NCI-H2107 (cell line): ENCODE data around the gene CACNA1C.

Experiments used
- DNase-seq: peaks from one replicate; lab custom pipeline; 2025; lab: John Stamatoyannopoulos, UW

Gene CACNA1C

DNA sequence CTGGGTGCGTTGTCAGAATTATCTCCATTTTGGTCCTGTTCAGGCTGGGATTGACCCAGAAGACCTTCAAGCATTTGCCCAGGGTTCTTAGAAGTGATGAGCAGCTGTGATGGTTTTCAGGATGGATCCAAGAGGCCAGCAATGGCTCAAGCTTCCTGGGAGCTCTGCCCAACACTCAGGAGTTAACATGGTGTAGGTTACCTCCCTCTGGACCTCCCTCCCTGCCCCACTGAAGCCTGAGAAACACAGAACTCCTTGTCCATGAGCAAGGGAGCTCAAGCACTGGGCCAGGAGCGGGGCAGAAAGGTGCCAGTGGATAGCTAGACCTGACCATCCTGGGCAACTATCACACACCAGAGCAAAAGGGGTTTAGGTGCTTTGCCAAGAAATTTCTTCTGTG is 593.6 kb downstream of the CACNA1C start:
- DNase-seq = no peak

- no peak for DNase-seq
Measured at GRCh38 chr12:2647186-2647585, 594.4 kb downstream of the CACNA1C start.

- DNase-seq = no peak
Measured at GRCh38 chr12:2648406-2648805, 595.6 kb downstream of the CACNA1C start.

DNA sequence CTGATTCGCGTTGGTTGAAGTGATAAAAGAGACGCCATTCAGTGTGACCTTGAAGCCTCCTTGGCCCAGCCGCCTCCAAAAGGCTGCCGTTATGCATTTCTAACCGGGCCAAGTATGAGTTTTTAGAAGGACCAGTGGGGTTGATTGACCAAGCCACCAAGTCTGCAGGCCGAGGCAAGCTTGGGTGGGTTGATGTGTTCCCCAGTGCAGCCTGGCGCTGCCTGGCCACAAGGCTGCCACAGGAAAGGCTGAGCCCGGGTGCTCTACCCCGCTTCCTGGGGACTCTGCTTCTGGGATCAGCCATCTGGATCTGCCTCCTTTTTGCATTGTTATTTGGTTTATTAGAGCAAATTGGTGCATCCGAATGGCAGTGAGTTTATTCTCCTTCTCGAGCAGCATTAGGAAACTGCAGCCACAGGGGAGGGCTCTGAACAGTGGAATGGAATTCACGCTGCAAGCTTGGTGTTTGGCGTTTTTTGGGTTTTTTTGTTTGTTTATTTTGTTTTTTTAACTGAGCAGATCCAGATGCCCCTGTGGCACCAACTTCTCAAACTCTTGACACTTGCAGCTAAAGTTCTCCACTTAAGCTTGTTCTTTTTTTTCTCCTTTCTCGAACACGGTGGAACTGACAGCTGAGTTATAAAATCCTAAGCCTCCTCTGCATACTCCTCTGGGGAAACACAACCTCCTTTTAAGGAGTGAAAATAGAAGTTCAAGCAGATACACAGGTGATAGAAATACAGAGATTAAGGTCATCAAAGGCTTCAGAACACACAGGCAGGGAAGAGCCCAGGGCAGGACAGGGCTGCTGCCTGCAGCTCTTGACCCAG is 596.6 kb downstream of the CACNA1C start:
- DNase-seq = no peak

DNA sequence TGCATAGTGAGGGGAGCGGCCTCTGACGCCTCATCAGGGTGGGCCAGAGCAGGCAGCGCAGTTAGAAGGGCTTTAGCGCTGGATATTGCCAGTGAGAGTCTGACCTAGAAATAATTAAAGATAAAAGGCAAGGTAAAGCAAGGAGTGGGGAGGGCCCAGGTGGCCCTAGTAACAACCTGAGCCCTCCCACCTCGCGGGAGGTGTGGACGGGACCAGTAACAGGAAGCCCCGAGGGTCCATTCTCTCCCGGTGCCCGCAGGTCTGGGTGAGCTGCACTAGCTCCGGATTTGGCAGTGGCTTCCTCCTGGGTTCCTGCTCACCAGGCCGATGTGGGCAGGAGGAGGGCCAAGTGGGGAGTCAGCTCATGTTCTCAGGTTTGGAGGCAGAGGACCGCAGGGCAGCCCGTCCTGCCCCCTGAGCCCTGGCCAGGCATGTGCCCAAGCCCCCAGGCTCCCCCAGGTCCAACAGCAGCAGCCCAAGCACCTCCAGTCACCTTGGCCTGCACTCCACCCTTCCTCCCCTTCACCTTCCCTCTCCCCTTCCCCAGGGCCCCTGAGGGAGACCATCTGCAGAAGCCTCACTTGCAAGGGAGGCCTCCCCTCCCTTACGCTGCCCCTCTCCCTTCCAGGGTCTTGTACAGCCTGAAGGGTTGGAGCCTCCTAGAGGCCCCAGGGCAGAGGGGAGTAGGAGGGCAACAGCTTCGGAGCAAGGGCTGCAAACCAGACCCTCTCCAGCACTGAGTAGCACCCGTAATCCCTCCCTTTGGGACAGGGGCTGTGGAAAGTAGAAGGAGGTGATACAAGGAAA is 597.7 kb downstream of the CACNA1C start:
- no peak for DNase-seq

DNA sequence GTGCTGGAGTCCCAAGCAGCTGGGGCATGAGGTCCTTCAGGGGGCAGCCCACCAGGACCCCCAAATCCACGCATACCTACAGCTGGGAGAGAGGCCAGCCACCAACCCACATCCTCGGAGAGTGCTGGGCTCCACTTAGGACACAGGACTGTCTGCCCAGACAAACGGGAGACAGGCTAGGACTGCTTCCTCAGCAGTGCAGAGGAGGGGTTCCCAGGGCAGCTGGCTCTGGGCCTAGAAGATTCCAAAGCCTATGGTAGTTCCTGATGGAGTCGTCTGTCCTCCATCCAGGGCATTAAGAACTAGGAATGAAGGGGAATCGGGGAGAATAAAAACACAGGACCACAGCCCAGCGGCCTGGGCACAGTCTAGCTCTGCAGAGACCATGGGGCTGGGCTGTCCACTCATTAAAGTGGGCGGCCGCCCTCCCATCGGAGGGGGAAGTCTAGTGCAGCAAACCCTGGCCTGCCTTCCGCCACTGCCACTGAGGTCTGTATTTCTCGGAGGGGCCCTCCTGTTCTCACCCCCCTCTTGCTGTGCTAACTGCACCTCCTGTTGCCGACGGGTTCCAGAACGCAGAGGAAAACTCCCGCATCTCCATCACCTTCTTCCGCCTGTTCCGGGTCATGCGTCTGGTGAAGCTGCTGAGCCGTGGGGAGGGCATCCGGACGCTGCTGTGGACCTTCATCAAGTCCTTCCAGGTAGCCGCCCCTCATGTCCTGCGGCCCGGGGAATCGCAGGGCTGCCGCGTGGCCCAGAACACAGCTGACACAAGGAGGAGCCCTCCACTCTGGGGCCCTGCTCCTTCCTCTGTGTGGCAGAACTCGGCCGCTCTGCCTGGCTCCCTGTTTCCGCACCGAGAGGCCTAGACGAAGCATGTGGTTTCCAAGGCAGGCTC is 598.5 kb downstream of the CACNA1C start:
- no peak for DNase-seq

- DNase-seq = no peak
Measured at GRCh38 chr12:2652011-2652400, 599.2 kb downstream of the CACNA1C start.

DNA sequence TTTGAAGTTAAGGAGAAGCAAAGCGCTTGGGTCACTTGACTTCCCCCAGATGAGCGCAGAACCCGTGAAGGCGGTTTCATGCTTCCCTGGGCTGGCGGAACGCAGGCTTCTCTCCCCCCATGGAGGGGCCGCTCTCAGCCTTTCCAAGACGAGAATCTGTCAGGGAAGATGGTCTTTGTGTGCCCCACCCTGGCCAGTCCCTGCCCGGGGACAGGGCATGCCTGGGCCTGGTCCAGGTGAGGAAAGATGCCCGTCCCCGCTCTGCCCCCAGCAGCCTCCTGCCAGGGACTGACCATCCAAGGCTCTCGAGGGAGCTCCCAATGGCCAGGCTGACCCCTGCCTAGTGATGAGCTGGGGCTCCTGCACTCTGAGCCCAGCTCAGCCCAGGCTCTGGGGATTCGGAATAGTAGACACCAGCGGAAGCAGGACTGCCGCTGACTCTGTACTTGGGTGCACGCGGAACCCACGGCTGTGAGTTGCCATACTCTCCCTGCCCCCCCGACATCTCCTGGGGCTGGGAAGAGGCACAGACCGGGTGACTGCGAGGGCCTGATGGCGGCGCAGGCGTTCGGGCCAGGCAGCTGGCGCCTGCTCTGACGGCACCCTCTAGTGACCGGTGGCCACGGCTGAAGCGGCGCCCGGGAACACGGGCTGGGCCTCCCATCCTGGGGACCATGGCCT is 599.8 kb downstream of the CACNA1C start:
- DNase-seq = no peak

GRCh38 chr12:2653461-2653965 is 600.7 kb downstream of the CACNA1C start:
- no peak for DNase-seq

GRCh38 chr12:2654311-2654710 is 601.5 kb downstream of the CACNA1C start:
- DNase-seq = no peak

DNA sequence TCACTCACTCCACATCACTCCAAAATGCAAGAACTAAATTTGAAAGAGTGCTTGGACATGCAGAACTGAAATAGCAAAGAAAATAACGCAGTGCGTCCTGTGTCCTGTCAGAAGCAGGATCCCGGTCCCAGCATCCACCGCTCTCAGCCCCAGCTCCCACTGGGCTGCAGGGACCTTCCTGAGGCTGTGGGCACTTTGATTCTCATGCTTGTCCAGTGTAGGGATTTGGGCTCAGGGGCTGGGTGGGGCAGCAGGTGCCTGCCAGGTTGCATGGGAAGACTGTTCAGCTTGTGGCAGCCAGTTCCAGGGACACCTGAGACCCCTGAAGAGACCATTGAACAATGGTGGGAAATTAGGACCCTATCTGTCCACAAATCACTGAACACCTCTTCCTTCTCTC is 602.0 kb downstream of the CACNA1C start:
- no peak for DNase-seq

GRCh38 chr12:2662524-2662923 is 609.7 kb downstream of the CACNA1C start:
- no peak for DNase-seq

- no peak for DNase-seq
Measured at GRCh38 chr12:2664721-2665577, 612.2 kb downstream of the CACNA1C start.

- no peak for DNase-seq
Measured at GRCh38 chr12:2666411-2666810, 613.6 kb downstream of the CACNA1C start.

DNA sequence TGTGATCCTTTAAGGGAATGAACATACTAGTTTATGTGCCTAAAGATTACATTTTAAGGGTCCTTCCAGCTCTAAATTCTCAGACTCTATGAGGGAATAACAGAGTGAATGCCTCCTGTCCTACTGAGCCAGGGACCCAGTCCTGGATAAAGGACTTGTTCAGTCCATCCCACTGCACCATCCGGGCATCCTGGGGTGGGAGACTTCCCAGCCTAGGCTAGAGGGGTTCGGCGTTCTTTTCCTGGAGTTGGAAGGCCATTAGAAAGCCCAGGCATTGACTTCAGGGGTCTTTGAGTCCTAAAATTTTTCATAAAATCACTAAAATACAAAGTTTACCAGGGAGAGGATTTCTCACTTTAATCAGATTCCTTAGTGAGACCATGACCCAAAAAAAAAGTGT is 614.1 kb downstream of the CACNA1C start:
- no peak for DNase-seq

GRCh38 chr12:2667716-2668440 is 615.1 kb downstream of the CACNA1C start:
- no peak for DNase-seq

DNA sequence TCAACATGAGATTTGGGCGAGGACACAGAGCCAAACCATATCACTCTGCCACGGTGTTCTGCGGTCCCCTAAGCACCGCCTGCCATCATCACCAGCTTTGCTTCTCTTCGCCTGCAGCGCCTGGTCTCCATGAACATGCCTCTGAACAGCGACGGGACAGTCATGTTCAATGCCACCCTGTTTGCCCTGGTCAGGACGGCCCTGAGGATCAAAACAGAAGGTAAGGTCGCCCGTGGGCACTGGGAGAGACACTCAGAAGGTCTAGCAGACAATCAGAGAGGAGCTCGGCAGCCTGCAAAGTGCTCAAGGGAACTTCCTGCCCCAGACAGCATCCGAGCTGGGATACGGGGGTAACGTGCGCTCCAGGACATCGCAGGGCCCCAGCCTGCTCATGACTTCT is 616.0 kb downstream of the CACNA1C start:
- no peak for DNase-seq

- DNase-seq = no peak
Measured at GRCh38 chr12:2669560-2669959, 616.8 kb downstream of the CACNA1C start.

DNA sequence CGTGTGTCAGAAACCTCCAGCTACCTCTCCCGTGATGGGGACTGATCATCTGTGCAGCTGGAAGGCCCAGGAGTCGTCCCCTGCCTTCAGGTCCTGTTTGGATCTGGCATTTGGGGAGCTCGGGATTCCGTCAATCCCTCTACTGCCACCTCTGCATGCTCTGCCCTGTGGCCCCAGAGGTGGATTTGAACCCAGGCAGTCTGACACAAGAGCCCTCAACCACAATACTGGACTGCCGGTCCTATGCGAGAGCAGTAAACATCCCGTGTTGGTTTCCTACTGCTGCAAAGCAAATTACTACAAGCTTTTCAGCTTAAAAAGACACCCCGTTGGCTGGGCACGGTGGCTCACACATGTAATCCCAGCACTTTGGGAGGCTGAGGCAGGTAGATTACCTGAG is 620.1 kb downstream of the CACNA1C start:
- DNase-seq = no peak
